AG04449 (cell line): ENCODE results near the gene ZSWIM1.

ENCODE experiments used
- CTCF ChIA-PET: fragments of 350-600 bp; formaldehyde crosslinking; extraction: SDS; loops from one replicate; lab custom pipeline; 2021; ENCODE audit warnings: antibody characterized with exemption; lab: Yijun Ruan, JAX
- POLR2A ChIA-PET: fragments of 400-600, 350-600 bp; formaldehyde crosslinking; extraction: SDS; loops from one replicate; lab custom pipeline; 2020; ENCODE audit warnings: antibody characterized with exemption, inconsistent platforms; lab: Yijun Ruan, JAX
- DNase-seq: peaks from one replicate; pipeline ENCODE4 v3.0.0-alpha.2; 2010; ENCODE audit warnings: low read depth, low spot score
- H3K4me3 ChIP-seq: 2 replicates; pipeline ENCODE4 v1.5.1; 2011; ENCODE audit warnings: low read depth, mild to moderate bottlenecking, control low read depth, low read length
- TF ChIP-seq, protein P1 (sequence below): IDR thresholded peaks from one replicate; pipeline ENCODE4 v1.5.1; 2011; ENCODE audit warnings: mild to moderate bottlenecking, moderate library complexity, low read length, control low read depth, inconsistent platforms; ENCODE audit not compliant: insufficient read depth; ENCODE audit errors: missing control alignments

The ZSWIM1 gene

DNA sequence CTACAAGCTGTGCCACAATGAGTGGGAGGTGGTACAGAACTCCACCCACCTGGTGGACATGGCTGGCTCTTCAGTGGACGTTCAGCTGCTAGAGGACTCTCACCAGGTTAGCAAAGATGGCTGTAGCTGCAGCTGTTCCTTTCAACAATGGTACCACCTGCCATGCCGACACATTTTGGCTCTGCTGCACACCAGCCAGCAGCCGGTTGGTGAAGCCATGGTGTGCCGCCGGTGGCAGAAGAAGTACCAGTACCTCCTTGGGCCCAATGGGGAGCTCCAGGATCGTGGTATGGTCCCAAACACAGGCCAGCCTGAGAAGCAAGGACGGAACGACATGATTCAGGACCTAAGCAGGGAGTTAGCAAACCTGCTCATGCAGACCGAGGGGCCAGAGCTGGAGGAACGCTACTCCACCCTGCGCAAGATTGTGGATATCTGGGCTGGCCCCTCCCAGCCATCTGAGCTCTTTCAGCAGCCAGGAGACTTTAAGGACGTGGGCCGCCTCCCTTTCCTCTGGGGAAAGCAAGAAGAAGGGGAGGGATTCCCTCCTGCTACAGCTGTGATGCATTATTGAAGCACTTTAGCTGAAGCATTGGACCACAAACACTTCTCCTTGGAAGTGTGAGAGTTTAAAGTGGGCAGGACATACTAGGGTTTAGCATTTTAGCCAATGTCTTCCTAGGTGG is 2.8 kb upstream of the ZSWIM1 start:
- TF ChIP-seq, protein P1, sequence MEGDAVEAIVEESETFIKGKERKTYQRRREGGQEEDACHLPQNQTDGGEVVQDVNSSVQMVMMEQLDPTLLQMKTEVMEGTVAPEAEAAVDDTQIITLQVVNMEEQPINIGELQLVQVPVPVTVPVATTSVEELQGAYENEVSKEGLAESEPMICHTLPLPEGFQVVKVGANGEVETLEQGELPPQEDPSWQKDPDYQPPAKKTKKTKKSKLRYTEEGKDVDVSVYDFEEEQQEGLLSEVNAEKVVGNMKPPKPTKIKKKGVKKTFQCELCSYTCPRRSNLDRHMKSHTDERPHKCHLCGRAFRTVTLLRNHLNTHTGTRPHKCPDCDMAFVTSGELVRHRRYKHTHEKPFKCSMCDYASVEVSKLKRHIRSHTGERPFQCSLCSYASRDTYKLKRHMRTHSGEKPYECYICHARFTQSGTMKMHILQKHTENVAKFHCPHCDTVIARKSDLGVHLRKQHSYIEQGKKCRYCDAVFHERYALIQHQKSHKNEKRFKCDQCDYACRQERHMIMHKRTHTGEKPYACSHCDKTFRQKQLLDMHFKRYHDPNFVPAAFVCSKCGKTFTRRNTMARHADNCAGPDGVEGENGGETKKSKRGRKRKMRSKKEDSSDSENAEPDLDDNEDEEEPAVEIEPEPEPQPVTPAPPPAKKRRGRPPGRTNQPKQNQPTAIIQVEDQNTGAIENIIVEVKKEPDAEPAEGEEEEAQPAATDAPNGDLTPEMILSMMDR = no peak
- CTCF ChIA-PET = interaction anchor here (1.2 kb wide), 1 partner anchor 12 kb away, joined by 4 read pairs; no protein-coding TSS in a partner anchor
- POLR2A ChIA-PET = no interaction called here
- no peak overlapping the region for H3K4me3 ChIP-seq
- DNase-seq = no peak

DNA sequence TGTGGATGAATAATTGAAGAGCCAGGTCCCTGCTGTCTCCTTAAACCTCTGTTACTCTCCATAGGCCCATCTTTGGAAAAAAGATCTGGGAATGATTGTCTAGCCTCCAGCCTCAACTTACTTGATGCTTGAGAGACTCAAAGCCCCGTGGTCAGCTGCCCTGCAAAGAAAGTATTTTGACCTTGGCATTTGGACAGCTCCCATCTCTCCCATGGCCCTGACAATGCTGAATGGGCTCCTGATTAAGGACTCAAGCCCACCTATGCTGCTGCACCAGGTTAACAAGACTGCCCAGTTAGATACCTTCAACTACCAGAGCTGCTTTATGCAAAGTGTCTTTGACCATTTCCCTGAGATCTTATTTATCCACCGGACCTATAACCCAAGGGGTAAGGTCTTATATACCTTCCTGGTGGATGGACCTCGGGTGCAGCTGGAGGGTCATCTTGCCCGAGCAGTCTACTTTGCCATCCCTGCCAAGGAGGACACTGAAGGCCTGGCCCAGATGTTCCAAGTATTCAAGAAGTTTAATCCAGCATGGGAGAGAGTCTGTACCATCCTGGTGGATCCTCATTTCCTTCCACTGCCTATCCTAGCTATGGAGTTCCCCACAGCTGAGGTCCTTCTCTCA is 1.6 kb downstream of the ZSWIM1 start:
- POLR2A ChIA-PET = interaction anchor here (1.2 kb wide), 1 partner anchor 25 kb away, joined by 3 read pairs; no protein-coding TSS in a partner anchor
- no peak overlapping the region for H3K4me3 ChIP-seq
- DNase-seq = no peak
- TF ChIP-seq, protein P1 = no peak
- CTCF ChIA-PET = interaction anchor here (0.9 to 3.4 kb wide), 4 partner anchors 8 to 87 kb away, joined by 3 to 50 read pairs (median 10); partner anchors contain the start of genes CTSA and NEURL2

DNA sequence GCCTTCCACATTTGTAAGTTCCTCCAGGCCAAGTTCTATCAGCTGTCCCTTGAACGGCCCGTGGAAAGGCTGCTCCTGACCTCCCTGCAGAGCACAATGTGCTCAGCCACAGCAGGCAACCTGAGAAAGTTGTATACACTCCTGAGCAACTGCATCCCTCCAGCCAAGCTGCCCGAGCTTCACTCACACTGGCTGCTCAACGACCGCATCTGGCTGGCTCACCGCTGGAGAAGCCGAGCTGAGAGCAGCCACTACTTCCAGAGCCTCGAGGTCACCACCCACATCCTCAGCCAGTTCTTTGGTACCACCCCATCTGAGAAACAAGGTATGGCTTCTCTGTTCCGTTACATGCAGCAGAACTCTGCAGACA is 2.1 kb downstream of the ZSWIM1 start:
- H3K4me3 ChIP-seq = no peak overlapping the region
- TF ChIP-seq, protein P1 = no peak
- CTCF ChIA-PET = interaction anchor here (3.4 kb wide), 1 partner anchor 87 kb away, joined by 18 read pairs; no protein-coding TSS in a partner anchor
- POLR2A ChIA-PET = no interaction called here
- DNase-seq = no peak

DNA sequence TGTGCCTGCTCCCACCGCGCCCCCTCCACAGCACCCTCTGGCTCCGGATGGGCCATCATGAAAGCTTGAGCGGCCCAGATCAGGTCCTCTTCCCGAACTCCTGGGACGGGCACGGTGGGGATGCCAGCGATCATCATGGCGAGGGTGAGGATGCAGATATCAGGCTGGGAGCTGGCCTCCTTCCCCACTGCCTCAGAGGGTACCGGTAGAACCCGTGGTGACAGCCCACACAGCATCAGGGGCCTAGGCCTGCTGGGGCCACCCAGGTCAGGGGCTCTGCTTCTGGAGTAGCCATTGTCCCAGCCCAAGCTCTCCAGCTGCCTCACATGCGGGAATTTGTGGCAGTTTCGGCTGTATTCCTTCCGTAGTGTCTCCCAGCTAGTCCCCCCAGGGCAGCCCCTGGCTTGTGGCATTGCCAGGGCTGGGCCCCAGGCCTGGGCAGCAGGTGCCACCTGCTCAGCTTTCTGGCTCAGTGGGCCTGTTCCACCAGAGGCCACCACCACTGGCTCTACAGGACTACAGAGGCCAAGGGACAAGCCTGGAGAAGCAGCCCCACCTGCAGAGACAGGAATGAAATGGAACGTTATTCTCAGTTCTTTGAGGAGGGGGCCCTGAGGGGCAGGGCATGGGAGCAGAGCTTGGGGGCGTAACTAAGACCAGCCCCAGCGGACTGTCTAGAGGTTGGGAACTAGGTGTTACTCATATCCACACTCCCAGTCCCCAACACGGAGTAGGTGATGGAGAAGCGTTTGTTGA is 5.7 kb downstream of the ZSWIM1 start:
- H3K4me3 ChIP-seq = no peak overlapping the region
- ChIA-PET CTCF (interaction anchor here (1.0 to 1.1 kb wide), 2 partner anchors 47 to 88 kb away, joined by 3 read pairs; no protein-coding TSS in a partner anchor), POLR2A (no interaction called here)
- TF ChIP-seq, protein P1 = no peak
- DNase-seq = no peak

DNA sequence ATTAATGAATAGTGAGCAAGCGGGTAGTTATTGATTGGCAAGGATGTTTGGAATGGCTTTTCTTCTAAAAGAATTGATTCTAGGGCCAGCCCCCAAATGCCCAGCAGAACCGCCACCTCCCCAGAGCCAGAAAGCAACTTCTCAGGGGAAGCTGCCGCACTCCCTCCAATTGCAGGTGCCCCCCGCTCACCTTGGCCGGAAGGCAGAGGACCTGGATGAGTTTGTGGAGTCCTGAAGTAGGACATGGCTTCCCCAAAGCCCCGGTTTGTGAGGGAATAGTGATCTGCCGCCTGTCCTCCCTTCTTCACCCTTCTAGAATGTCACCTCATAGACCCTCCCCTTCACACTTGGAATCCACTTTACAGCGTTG is 6.3 kb downstream of the ZSWIM1 start, which contains the start of gene SPATA25:
Gene SPATA25 (minus strand): TSS at position 277 of the 370 bp plus-strand sequence. CDS start 32 bp downstream, at position 245.
- no peak for DNase-seq
- ChIA-PET POLR2A (no interaction called here), CTCF (interaction anchor here (5.3 kb wide), 1 partner anchor 82 kb away, joined by 43 read pairs; no protein-coding TSS in a partner anchor)
- H3K4me3 ChIP-seq = no peak within 1 kb of the TSS
- TF ChIP-seq, protein P1 = no peak
